HG03025 (cell line): ENCODE measurements around the gene HBS1L.

Experiments
- ATAC-seq: cut with Tn5 transposase; IDR thresholded peaks from one replicate; pipeline ENCODE4 v1.9.1; 2021; ENCODE audit warnings: mild to moderate bottlenecking, moderate library complexity; ENCODE audit not compliant: unreplicated experiment, low FRiP score

The HBS1L gene

DNA sequence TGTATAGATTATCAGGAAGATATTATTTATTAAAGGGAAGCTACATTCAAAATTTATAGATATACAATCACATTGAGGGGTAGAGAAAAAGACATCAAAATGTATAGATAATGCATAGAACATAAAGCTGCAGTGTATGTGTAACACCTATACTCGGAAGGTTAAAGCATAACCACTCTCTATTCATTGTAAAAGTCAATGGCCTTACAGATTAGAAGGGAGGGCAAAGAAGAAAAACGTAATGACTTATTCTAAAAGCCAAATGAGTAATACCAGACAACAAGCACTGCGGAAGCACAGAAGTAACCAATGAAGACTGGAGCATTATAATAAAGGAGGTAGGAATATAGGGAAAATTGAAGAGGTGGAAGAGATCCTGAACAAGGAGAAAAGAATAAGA, 11.3 kb downstream of the HBS1L start:
- ATAC-seq: no peak

DNA sequence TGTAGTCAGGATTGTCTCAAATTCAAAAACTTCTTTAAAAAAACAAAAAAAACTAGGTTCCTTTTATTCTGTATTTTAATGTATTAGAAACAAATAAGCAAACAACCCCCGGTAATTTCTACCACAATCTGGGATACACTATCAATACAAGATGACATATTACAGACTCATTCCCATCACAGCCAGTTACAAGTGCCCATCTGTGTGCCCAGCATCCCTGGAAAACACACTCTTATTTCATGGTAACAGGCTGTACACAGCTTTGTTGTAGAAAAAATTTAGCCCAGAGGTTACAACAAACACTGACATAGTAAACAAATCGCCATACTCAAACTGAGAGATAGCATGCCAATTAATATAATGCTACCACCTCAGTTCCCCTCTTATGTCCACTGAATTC, 16.3 kb downstream of the HBS1L start:
- no peak for ATAC-seq

DNA sequence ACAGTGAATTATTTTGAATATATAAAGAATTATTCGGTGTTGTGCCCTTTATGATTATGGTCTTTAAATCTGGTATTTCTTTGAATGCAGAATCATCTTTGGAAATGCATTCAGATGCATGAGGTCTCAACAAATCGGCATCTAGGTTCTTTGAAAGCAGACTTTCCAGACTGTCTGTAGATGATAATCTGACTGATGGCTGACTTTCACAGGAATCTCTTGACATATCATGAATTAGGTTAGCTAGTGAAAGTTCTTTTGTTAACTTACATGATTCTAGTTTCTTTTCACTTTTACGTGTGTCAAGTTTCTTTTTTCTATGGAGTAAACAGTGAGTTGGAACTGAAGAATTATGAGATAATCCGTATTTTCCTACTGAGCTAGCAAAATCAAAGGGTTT, 17.1 kb downstream of the HBS1L start:
- ATAC-seq: no peak

DNA sequence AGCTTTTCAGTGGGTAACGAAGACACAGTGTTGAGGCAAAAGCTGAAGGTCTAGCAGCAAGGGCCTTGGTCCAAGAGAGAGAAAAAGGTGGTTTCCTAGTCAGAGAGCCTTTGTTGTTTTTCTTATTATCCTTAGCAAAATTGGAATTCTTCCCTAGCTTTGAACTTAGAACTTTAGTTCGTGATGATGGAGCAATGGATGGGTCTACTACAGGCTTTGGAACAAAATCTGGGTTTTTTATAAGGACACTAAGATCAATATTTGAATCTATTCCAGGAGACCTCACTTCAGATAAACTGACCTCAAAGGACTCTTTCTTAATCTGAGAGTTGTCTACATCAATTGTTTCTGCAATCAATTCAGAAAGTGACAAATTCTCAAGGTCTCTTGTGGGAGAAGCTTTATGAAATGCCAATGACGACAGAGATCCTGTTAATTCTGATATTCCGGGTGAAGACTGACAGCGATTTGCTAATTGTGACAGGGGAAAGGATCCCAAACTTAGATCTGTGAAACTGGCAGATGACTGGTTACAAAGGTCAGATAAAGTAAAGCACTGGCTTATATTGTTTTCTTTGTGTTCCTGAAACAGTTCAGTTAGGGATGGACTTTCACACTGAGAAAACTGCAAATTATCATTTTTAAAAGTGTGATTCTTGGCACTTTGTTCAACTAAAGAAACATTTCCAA, 17.7 kb downstream of the HBS1L start:
- no peak for ATAC-seq

DNA sequence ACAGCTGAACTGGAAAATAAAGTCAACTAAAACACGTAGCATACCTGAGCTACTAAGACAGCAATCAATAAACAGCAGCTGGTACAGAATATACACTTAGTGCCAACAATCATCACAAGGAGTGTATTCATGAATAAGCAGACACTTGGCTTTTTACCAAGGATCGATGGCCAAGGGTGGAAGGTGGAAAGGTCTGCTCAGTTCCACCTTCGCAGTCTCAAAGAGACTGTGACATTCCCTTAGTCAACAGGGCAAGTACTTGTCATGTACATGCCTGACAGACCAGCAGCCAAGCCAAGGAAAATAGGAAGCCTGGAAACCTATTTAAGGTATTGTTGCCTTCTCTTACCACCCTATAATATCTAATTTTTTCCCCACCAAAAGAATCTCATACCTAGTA, 21.4 kb downstream of the HBS1L start:
- ATAC-seq: no peak

DNA sequence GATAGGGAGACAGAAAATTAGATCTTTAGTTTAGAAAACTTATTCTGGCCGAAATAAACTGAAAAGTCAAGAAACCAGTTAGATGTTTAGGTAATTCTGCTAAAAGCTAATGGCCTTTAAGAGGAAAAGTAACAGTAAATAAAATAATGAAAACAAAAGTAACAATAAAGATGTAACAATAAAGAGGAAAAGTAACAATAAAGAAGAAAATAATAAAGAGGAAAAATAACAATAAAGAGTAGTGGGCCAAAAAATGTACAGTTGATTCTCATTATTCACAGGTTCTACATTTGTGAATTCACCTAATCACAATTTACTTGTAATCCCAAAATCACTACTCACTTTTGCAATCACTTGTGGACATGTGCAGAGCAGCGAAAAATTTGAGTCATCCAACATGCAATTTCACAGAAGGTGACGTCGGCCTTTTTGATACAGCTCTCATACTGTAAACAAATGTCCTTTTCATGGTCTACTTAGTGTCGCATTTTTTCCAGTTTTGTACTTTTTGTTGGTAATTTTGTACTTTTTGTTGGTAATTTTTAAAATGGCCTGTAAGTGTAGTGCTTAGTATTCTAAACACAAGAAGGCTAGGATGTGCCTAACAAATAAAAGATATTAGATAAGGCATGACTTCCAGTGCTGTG, 24.0 kb downstream of the HBS1L start:
- no peak for ATAC-seq

DNA sequence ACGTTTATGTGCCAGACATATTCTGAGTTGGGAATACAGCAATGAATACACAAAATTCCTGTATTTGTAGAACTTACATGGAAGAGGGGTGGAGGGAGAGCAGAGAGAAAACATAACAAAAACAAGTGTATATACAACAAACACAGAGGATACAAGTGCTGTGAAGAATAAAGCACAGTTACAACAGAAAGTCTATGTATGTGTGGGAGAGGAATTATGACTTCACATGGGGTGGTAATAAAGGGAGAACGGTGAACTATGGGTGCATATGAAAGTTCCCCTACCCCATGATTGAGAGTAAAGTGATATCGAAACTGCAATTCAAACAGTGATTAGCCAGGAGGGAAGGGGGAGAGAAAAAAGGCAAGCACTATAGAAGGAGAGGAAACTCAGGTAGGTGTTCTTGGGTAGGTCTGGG, 24.6 kb downstream of the HBS1L start:
- peak; percentile 95 for ATAC-seq

DNA sequence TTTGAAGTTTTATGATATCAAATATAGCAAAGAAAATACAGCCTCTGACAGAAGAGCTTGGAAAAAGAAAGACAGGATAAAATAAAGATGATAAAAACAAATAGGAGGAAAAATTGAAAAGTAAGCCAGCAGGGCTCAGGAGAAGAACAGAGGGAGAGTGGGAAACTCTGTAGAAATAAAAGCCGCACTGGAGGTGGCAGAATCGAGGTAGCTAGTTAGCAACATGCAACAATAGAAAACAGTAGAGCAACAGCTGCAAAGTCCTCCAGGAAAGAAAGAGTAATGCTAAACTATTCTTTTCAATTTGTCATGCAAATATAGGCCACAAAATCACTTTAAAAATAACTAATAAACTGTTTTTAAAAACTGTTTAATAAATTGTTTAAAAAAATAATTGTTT, 28.8 kb downstream of the HBS1L start:
- no peak for ATAC-seq

DNA sequence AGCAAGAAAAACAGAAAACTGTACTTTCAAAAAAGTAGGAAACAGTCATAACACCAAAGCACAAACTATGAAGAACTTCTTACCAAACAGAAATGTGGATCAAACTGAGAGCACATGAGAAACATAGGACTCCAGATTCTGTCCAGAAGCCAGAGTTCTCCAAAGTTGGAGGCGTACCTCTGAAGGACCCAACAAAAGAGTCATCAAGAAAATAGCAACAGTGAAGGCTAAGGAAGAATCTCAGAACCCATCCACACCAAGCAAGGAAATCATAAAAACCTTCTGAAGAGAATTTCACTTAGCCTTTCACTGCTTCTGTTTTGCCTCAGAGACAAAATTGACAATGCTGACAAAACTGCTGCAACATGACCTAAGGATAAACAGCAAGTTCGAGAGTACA, 29.4 kb downstream of the HBS1L start:
- ATAC-seq: no peak

DNA sequence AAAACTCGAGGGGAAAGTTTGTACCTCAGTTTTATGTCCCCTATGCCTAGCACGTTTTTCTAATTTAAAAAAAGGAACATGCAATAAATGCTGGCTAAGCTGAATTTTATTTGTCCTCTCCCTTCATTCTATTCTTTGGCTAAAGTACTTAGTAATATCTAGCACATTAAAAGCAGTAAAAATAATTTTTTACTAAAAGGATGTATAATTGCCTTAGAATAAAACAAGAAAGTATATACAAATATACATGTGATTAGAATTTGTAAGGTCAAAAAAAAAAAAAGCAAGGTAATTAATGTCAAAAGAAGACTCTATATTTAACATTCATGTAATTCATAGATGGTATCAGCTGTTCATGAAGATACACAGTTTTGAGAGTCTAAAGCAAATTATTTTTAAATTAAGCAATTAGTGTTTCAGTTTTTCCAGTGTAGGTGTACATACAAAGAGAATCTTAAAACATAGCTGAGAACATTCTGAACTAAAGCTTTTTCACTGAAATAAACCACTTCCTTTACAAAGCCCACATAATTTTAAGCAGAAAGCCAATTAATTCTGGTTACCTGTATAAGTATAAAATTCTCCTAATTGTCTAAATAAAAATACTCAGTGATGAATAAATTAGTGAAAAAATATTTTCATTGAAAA, 32.4 kb downstream of the HBS1L start:
- no peak for ATAC-seq

DNA sequence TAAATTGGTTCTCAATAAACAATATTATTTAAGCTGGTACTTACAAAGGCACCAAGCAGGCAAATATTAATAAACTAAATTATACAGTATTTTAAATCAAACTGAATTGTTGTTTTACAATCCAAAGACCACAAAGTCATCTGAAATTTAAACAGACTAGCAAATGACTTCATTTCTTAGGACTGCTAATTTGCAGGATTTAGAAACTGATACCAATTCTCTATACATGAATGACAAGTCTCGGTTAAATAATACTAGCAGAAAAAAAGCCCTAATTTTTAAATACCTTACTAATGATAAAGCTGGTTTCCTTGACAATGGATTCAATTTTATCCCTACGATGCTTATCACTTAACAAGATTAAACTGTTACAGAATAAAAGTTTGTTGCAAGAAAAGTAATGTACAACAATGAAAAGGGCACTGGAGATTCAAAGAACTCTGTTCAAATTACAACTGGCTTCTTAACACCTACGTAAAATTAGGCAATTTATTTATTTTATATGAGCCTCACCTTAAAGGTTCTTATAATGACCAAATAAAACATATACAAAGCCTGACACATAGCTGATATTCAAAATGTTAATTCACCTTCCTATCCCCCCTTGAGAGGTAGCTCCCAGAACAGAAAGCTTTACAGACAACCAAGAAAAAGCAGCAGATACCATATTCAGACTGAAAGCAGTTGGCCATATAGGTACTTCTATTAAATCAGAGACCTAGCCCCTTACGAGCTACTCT, 33.1 kb downstream of the HBS1L start:
- ATAC-seq: no peak

DNA sequence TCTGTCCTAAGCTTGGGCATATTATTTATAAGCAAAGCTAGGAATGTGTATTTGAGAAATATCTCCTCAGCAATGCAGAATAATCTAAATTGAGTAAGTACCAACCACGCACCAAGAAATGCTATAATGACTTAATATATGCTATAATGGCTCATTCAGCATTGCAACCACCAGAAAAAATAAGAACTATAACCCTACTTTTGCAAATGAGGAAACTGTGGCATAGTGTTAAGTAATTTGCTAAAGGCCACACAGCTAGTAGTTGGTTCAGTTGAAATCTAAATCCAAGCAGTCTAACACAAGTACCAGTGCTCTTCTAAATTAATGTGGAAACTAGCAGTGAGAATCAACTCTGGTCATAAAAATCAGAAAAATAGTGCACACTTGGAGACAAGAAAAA, 35.7 kb downstream of the HBS1L start:
- no peak for ATAC-seq

DNA sequence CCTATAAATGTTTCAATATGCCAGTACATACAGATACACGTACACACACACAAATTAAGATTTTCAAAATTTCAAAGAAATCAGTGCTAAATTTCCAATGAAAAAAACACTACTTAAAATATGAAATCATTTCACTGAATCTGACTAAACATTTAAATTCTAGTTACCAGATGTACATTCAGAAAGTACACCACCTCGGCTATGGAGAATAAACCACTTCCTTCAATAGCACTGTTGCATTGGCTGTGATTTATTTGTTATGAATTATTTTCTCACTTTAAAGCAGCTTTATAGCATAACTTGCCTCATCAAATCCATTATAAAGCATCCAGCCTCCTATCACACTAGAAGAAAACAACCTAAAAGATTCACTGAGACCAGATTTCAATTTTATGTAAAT, 36.6 kb downstream of the HBS1L start:
- no peak for ATAC-seq

DNA sequence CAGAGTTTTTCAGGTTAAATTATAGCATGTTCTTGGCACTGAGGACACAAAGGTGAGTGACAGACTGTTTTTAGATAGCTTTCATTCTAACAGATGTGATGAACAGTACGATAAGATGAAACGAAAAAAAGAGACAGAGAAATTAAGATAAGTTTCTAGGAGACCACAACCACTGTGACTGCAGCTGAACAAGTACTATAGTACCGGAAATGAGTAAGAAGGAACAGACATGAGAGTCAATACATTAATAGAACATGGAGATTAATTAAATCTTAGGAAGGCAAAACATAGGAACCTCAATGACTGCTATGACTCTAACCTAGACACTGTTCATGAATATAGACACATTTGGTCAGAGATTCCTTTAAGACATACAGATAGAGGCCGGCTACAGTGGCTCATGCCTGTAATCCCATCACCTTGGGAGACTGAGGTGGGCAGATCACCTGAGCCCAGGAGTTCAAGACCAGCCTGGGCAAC, 40.2 kb downstream of the HBS1L start:
- ATAC-seq: peak; percentile 83

DNA sequence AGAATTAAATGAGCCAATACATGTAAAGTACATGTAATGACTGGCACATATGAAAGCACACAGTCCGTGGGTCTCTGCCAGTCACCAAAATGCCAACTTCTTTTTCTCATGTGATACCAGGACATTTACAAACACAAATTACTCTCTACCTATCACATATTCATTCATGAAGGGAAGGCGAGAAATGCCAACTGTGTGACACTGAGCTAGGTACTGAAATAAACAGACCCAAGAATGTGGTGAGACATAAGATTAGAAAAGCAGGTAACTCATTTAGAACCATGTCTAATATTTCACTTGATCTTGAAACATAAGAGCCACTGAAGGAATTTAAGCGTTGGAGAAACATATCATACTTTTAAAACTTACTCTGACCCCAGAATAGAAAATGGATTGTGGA, 41.4 kb downstream of the HBS1L start:
- ATAC-seq: no peak

DNA sequence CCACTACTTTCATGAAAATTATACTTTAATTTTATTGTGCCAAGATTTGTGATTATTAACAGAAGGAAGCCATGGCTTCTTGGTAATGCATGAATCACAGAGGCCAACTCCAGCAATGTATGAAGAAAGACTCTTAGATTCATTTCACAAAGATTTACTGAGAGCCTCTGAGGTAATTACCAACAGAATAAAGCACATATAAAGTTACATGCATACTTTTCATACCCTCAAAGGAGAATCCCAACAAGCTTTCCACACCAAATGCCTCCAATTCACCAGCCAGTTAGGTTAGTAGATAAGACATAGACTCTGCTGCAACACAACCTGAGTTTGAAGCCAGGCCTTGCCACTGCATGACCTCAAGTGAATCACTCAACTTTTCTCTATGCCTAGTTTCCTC, 41.9 kb downstream of the HBS1L start:
- no peak for ATAC-seq

DNA sequence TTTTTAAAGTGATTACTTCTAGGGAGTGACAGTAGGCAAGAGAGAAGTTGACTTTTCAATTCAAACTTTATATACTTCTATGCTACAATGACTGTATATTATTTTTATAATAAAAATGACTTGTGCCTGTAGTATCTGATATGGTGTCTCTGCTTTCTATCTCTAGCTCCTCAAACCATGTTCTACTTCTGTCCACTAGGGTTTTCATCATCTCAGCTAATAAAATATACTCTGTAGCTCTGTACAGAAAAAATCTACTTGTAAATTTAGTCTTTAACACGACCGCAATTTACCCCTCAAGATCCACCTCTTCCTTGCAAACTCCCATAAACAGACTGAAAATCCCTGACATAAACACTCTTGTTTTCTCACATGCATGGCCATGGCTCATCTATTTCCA, 42.3 kb downstream of the HBS1L start:
- no peak for ATAC-seq

DNA sequence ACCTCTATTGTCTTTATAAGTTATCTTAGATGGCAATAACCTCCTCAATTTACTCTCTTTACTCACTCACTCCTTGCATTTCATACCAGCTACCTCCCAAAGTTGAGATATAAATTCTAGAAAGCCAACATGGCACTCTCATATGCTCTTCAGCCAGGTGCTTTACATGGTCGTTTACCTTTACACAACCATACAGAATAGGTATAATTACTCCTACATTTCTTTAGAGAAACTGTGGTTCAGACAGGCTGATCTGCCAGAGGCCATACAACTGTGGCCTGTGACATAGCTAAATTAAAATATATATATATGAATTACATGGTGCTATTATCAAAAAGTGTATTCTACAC, 45.7 kb downstream of the HBS1L start:
- no peak for ATAC-seq

DNA sequence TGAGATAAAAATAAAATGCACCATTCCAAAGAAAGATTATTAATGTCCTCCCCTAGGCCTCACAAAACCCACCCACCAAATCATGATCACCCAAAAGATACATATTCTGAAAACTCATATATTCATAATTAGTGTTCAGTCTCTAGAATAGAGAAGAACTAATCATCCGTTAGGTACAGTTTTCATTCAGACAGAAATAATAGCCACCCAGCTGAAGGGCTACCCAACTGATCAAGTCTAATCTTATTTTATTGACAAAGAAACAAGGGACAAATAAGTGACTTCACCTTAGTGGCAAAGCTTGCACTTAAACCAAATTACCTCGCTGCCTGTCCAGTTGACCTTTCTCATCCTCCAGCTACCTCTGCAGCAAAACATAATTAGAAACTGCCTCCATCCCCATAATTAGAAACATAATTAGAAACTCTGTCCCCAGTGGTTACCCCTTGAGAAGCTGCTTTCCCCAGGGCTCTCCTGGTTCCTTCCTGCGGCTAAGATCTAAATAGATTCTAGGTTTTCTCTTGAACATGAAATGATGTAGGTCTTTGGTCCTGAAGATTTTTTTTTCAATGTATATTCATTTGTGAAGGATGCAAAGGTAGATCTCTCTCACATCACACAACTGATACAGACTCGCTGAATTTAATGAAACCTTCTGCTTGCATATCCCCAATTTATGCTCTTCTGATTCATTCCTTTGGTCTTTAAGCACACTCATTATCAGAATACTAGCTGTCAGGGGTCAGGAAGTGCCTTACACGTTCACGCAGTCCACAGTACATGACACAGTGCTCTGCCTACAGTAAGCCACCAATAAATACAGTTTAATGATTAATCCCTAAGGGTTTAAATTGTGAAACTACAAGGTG, 46.3 kb downstream of the HBS1L start:
- ATAC-seq: no peak

DNA sequence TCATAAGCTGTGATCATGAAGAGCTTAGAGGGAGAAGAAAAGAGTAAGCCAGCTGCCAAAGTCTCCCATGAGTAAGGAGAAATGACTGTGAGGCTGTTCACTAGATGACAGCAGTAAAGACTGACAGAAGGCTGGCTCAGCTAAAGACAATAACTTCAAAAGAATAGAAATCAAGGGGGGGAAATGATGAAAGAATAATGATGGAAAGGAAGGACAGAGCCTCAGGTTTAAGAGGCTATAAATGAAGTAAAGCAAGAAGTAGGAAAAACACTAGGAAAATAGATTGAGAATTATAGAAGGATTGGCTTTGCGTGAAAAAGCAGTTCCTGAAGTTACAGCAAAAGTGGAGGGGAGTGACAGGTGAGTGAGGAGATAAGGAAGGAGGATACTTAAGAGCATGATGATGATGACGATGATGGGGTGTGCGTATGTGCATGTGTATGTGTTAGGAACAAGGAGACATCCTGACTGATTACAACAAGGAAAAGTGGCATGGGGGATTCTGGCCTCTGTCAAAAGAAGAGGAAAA, 48.2 kb downstream of the HBS1L start:
- ATAC-seq: no peak
